GM12892 (cell line): Measurements from ENCODE around the gene DYNC1I1.

Experiments
- POLR2A ChIP-seq: IDR thresholded peaks from 2 replicates; pipeline ENCODE4 v1.6.1; 2011; ENCODE audit warnings: low read depth, low read length, control low read depth
- POLR2AphosphoS5 ChIP-seq: IDR thresholded peaks from 2 replicates; pipeline ENCODE4 v1.6.1; 2011; ENCODE audit warnings: low read depth, low read length, control low read depth

GRCh38 chr7:95861041-95861440, 88.7 kb downstream of the DYNC1I1 start:
- no peak for TF ChIP-seq POLR2A
- no peak for TF ChIP-seq POLR2AphosphoS5
